Activated B cell treated with CpG ODN at 0.5 μM for 24 hours (primary cell): Measurements from ENCODE around the gene NHS. TPM values are rescaled to one million over a fixed set of nuclear protein-coding genes. Genes with fewer than 3 reads are reported as not detected.

Experiments
- ATAC-seq: fragments of 200-7000 bp; cut with Tn5 transposase; one replicate; pipeline ENCODE4 v1.10.0; 2021; ENCODE audit warnings: low read depth, mild to moderate bottlenecking, moderate library complexity
- CTCF ChIA-PET: fragments of 350-600 bp; sonication (Branson Sonifier 250); formaldehyde crosslinking; loops from one replicate; lab custom pipeline; 2021; ENCODE audit warnings: antibody characterized with exemption; lab: Charles Lee
- POLR2A ChIA-PET: fragments of 350-600 bp; sonication (Branson Sonifier 250); formaldehyde crosslinking; loops from one replicate; lab custom pipeline; 2021; ENCODE audit warnings: antibody characterized with exemption; lab: Charles Lee
- DNase-seq: peaks from one replicate; pipeline ENCODE4 v3.0.0; 2022
- H3K27ac Mint-ChIP-seq: one replicate; pipeline ENCODE4 v1.8.0; 2020; ENCODE audit warnings: mixed read lengths
- H3K27me3 Mint-ChIP-seq: one replicate; pipeline ENCODE4 v1.8.0; 2021; ENCODE audit warnings: mixed read lengths
- H3K36me3 Mint-ChIP-seq: one replicate; pipeline ENCODE4 v1.8.0; 2021; ENCODE audit warnings: low read depth, mixed read lengths
- H3K4me1 Mint-ChIP-seq: one replicate; pipeline ENCODE4 v1.8.0; 2021; ENCODE audit warnings: mixed read lengths
- H3K4me3 Mint-ChIP-seq: one replicate; pipeline ENCODE4 v1.8.0; 2020; ENCODE audit warnings: mild to moderate bottlenecking, mixed read lengths
- H3K9me3 Mint-ChIP-seq: one replicate; pipeline ENCODE4 v1.8.0; 2020; ENCODE audit warnings: mixed read lengths
- intact Hi-C: fragments of 100-400 bp; cut with micrococcal nuclease; formaldehyde crosslinking; loops from one replicate; pipeline ENCODE4 v1.15.1; 2024
- total RNA-seq: library from RNA; stranded (reverse); gene quantifications from 2 replicates; pipeline ENCODE4 v1.2.3, GENCODE V29; 2022
- TF ChIP-seq, protein P1 (sequence below): fragments of 200-600 bp; IDR thresholded peaks from one replicate; pipeline ENCODE4 v1.8.0; 2022; ENCODE audit warnings: antibody characterized with exemption, mild to moderate bottlenecking

NHS gene
- total RNA-seq, 1 donor from 2014 or later: not detected

DNA sequence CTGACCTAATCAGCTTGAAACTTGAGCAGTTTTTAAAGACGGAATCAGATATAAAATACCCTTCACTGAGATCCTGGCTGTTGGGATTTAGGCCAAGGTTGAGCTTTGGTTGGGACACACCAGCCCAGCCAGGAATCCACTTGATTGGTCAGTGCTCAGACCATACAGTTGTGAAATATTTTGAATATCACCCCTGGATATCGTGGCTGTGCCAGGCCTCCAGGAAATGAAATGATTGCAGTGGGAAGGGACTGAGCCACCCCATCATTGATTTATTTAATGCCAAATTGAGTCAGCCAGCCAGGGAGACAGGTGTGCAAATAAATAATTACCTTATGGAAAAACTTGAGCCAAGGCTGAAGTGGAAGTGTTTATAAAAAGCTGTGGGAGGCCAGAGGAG is 233.9 kb downstream of the NHS start:
- Mint-ChIP-seq H3K36me3 (no peaks in the 10 kb centered on the region), H3K27me3 (no peaks in the 10 kb centered on the region), H3K27ac (no peak overlapping the region), H3K4me1 (no peaks in the 10 kb centered on the region), H3K4me3 (no peak overlapping the region), H3K9me3 (no peaks in the 10 kb centered on the region)
- DNase-seq (no peak), ATAC-seq (no peak)
- TF ChIP-seq, protein P1, sequence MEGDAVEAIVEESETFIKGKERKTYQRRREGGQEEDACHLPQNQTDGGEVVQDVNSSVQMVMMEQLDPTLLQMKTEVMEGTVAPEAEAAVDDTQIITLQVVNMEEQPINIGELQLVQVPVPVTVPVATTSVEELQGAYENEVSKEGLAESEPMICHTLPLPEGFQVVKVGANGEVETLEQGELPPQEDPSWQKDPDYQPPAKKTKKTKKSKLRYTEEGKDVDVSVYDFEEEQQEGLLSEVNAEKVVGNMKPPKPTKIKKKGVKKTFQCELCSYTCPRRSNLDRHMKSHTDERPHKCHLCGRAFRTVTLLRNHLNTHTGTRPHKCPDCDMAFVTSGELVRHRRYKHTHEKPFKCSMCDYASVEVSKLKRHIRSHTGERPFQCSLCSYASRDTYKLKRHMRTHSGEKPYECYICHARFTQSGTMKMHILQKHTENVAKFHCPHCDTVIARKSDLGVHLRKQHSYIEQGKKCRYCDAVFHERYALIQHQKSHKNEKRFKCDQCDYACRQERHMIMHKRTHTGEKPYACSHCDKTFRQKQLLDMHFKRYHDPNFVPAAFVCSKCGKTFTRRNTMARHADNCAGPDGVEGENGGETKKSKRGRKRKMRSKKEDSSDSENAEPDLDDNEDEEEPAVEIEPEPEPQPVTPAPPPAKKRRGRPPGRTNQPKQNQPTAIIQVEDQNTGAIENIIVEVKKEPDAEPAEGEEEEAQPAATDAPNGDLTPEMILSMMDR: no peak
- ChIA-PET CTCF (no interaction called here), POLR2A (no interaction called here)
- intact Hi-C loops: no loop called here

DNA sequence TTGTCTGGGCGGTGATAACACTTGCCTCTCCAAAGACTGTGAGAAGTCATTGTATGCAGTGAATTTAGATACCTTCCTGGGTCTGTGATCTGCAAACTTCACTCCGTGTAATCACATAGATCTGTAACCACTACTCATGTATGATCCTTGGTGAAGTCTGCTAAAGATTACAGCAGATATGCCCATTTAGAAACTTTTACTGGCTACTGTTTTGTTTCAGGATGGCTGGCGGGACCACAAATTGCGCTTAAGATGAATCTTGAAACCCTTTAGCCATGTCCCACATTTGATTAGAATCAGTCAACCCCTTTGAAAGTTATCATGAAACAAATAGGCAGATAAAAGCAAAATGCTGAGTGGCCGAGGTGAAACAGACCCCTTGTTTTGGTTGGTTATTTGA is 235.8 kb downstream of the NHS start:
- H3K36me3 Mint-ChIP-seq: no peaks in the 10 kb centered on the region
- POLR2A ChIA-PET: no interaction called here

GRCh38 chrX:17613979-17614588 is 239.1 kb downstream of the NHS start:
- H3K27me3 Mint-ChIP-seq: no peaks in the 10 kb centered on the region
- DNase-seq: no peak
- CTCF ChIA-PET: no interaction called here
- no peaks in the 10 kb centered on the region for H3K9me3 Mint-ChIP-seq
- H3K4me1 Mint-ChIP-seq: no peaks in the 10 kb centered on the region
- ATAC-seq: no peak
- H3K36me3 Mint-ChIP-seq: no peaks in the 10 kb centered on the region
- H3K4me3 Mint-ChIP-seq: no peak overlapping the region
- POLR2A ChIA-PET: no interaction called here
- intact Hi-C loops: no loop called here
- H3K27ac Mint-ChIP-seq: no peak overlapping the region
- TF ChIP-seq, protein P1: no peak

More for the DNA sequence above, 235.8 kb downstream of the NHS start:
- TF ChIP-seq, protein P1: no peak
- Mint-ChIP-seq H3K4me1 (no peaks in the 10 kb centered on the region), H3K27me3 (no peaks in the 10 kb centered on the region), H3K4me3 (no peak overlapping the region), H3K27ac (no peak overlapping the region), H3K9me3 (no peaks in the 10 kb centered on the region)
- CTCF ChIA-PET: no interaction called here
- DNase-seq (no peak), ATAC-seq (no peak)
- intact Hi-C loops: no loop called here

DNA sequence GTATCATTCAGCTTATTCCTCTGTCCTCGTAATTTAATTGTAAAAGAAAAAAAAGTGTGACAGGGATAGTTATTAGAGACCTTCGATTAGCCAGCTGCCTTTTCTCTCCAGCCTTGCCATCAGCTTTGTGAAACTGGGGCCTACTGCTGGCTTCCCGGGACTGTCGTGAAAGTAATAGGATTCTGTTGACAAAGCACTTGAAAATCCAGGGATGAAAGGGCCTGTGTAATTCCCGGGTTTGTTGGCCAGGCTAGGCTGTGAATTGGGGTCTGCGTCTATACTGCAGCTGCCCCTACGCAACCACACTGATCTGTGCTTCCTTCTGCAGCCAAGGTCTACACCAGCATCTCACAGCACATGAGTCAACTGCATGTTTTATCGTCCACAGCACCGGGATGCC is 241.9 kb downstream of the NHS start:
- intact Hi-C loops: no loop called here
- TF ChIP-seq, protein P1: no peak
- POLR2A ChIA-PET: no interaction called here
- ATAC-seq: no peak
- H3K27ac Mint-ChIP-seq: no peak overlapping the region
- H3K4me1 Mint-ChIP-seq: no peaks in the 10 kb centered on the region
- no peak for DNase-seq
- no peak overlapping the region for H3K4me3 Mint-ChIP-seq
- no peaks in the 10 kb centered on the region for H3K9me3 Mint-ChIP-seq
- CTCF ChIA-PET: no interaction called here
- no peaks in the 10 kb centered on the region for H3K36me3 Mint-ChIP-seq
- H3K27me3 Mint-ChIP-seq: no peaks in the 10 kb centered on the region

DNA sequence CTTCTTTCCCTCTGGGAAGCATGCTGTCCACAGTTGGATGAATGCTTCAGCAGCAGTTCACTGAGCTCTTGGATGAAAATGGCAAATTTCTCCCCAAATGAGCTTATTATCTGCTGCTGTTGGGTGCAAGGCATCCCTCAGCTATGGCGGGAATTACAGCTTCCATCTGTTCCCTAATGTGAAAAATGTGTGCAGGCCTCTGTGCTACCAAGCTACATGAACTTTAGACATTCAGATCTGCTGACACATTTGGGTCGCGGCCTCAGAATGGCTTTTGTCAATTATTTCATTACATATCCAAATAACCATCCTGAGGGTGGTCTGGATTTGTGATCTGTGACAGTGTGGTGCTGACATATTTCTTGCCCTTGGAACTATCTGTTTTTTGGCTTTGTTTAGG is 242.8 kb downstream of the NHS start:
- Mint-ChIP-seq H3K27ac (no peak overlapping the region), H3K27me3 (no peaks in the 10 kb centered on the region), H3K9me3 (no peaks in the 10 kb centered on the region), H3K4me1 (no peaks in the 10 kb centered on the region), H3K36me3 (no peaks in the 10 kb centered on the region), H3K4me3 (no peak overlapping the region)
- POLR2A ChIA-PET: no interaction called here
- intact Hi-C loops: no loop called here
- DNase-seq: no peak
- CTCF ChIA-PET: no interaction called here
- ATAC-seq: no peak
- TF ChIP-seq, protein P1: no peak
